ENCODE data around the gene ALPK1. TPM values are rescaled to one million over a fixed set of nuclear protein-coding genes. Genes with fewer than 3 reads are reported as not detected.

The ALPK1 gene
- total and polyA plus RNA-seq, 4 donors: 2.8 to 14.0 (median 4.7) TPM

DNA sequence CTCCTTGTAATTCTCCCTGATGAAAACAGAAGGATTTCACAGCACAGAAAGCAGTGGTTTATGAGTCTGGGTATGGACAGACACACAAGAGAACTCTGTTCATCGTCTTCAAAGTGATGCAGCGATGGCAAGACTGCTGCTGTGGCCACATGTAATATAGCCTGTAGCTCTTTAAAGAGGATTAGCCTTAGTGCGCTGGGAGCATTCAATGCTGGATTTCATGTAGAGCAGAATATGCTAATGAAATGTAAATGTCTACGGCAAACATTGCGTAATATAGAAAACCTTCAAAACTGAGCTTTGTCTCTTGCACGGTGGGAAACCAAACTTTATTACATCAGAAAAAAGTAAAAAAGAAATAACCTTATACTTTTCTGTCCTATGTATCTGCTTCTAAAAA lies 42.9 kb downstream of the ALPK1 start (continued):
- no peak for TF ChIP-seq EGR1 (IDR thresholded peaks at IDR 0.05; ENCODE audit: low read depth in 2 of 2)
- TF ChIP-seq JUND (IDR thresholded peaks at IDR 0.05): no peak
- TF ChIP-seq, protein P1, sequence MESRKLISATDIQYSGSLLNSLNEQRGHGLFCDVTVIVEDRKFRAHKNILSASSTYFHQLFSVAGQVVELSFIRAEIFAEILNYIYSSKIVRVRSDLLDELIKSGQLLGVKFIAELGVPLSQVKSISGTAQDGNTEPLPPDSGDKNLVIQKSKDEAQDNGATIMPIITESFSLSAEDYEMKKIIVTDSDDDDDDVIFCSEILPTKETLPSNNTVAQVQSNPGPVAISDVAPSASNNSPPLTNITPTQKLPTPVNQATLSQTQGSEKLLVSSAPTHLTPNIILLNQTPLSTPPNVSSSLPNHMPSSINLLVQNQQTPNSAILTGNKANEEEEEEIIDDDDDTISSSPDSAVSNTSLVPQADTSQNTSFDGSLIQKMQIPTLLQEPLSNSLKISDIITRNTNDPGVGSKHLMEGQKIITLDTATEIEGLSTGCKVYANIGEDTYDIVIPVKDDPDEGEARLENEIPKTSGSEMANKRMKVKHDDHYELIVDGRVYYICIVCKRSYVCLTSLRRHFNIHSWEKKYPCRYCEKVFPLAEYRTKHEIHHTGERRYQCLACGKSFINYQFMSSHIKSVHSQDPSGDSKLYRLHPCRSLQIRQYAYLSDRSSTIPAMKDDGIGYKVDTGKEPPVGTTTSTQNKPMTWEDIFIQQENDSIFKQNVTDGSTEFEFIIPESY (IDR thresholded peaks at IDR 0.05): no peak

DNA sequence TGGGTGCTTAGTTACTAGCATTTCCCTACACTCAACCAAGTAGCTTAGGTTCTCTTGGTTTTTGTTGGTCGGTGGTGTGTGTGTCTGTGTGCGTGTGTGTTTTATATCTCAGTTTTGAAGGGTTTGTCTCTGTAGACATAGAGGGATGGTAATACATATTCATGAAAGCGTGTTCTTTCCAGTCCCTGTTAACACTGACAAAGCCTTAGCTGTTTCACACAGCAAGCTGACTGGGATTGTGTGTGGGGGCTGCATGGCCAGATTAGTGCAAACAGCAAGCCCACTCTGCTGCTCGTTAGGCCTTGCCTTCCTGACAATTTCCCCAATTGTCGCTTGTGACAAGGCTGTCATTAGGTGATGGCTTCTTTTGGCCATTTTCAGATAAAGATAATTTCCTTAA lies 43.9 kb downstream of the ALPK1 start:
- WGBS: 96% methylated on average over 5 of the region's 5 CpGs
- Histone ChIP-seq H3K27ac (ENCODE audit: low read depth in 1 of 2, low read length in 2 of 2) (no peak overlapping the region), H3K4me1 (ENCODE audit: control insufficient read depth in 4 of 4, insufficient read depth in 4 of 4, low read length in 3 of 4) (no peaks in the 10 kb centered on the region), H3K27me3 (ENCODE audit: control insufficient read depth in 4 of 4, insufficient read depth in 4 of 4, low read length in 3 of 4) (no peaks in the 10 kb centered on the region), H3K4me3 (ENCODE audit: low read depth in 1 of 3, low read length in 3 of 3) (no peak overlapping the region), H3K9me3 (ENCODE audit: control insufficient read depth in 4 of 4, low read length in 3 of 4) (no peaks in the 10 kb centered on the region), H3K36me3 (ENCODE audit: control insufficient read depth in 4 of 4, insufficient read depth in 3 of 4, low read depth in 1 of 4, low read length in 3 of 4) (no peaks in the 10 kb centered on the region), H3K9ac (ENCODE audit: low read depth in 1 of 2, low read length in 2 of 2) (no peak overlapping the region)
- TF ChIP-seq FOXA1 (IDR thresholded peaks at IDR 0.05) (no peak), RAD21 (IDR thresholded peaks at IDR 0.05) (no peak)
- DNase-seq (ENCODE audit: low spot score): no peak

DNA sequence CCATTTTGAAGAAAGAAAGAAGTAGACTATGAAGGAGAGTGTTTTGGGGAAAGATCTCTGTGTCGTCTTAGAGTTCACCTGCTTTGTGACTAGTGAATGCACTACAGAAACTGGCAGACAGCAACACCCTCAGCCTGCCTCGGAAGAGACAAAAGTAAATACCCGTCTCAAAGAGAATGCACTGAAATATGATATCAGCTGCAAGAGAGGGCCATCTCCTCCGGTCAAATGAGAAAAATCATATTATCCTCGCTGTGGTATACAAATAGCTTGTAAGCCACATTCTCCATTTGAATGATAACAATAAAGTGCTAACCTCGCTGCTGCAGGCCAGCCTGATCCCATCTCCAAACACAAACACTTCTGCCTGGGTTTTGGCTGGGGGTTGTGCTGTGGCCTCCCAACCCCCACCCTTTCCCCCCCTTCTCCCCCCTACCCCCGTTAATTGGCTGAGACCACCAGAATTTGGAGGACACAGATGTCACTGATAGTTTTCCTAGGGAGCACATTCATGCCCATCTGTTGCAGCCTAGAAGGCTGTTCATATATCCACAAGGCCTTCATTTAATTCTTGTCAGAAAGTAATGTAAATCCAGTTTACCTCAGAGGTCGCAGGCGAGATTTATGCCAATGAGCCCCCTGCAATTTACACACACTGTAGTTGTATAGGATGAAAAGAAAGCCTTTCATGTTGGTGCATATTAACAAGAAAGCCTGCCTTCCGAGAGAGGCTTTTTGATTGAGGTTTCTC lies 46.3 kb downstream of the ALPK1 start:
- 87% methylated on average over 10 of the region's 10 CpGs for whole genome bisulfite sequencing
- Histone ChIP-seq H3K9ac (ENCODE audit: low read depth in 1 of 2, low read length in 2 of 2) (no peak overlapping the region), H3K4me1 (ENCODE audit: control insufficient read depth in 4 of 4, insufficient read depth in 4 of 4, low read length in 3 of 4) (no peaks in the 10 kb centered on the region), H3K9me3 (ENCODE audit: control insufficient read depth in 4 of 4, low read length in 3 of 4) (no peaks in the 10 kb centered on the region), H3K4me3 (ENCODE audit: low read depth in 1 of 3, low read length in 3 of 3) (no peak overlapping the region), H3K36me3 (ENCODE audit: control insufficient read depth in 4 of 4, insufficient read depth in 3 of 4, low read depth in 1 of 4, low read length in 3 of 4) (no peaks in the 10 kb centered on the region), H3K27ac (ENCODE audit: low read depth in 1 of 2, low read length in 2 of 2) (no peak overlapping the region), H3K27me3 (ENCODE audit: control insufficient read depth in 4 of 4, insufficient read depth in 4 of 4, low read length in 3 of 4) (no peaks in the 10 kb centered on the region)
- TF ChIP-seq MAX (IDR thresholded peaks at IDR 0.05) (no peak), GABPA (IDR thresholded peaks at IDR 0.05 in 1 of 2, conservative IDR thresholded peaks at IDR 0.05 in 1 of 2) (no peak), SP1 (IDR thresholded peaks at IDR 0.05) (no peak), CTCF (IDR thresholded peaks at IDR 0.05; ENCODE audit: low read depth, low read length, missing input control) (no peak), FOXA1 (IDR thresholded peaks at IDR 0.05) (no peak), FOXA2 (IDR thresholded peaks at IDR 0.05) (no peak), YY1 (IDR thresholded peaks at IDR 0.05) (no peak), RXRA (IDR thresholded peaks at IDR 0.05) (no peak), JUND (IDR thresholded peaks at IDR 0.05) (no peak), REST (IDR thresholded peaks at IDR 0.05) (no peak), EGR1 (IDR thresholded peaks at IDR 0.05; ENCODE audit: low read depth in 2 of 2) (no peak), ATF3 (IDR thresholded peaks at IDR 0.05) (no peak), TAF1 (conservative IDR thresholded peaks at IDR 0.05) (no peak), NR2F2 (IDR thresholded peaks at IDR 0.05) (no peak), HNF4A (conservative IDR thresholded peaks at IDR 0.05) (no peak), RAD21 (IDR thresholded peaks at IDR 0.05) (no peak)
- DNase-seq (ENCODE audit: low spot score): no peak
